Measurements from ENCODE around the gene RASGRF1.

RASGRF1 gene

DNA sequence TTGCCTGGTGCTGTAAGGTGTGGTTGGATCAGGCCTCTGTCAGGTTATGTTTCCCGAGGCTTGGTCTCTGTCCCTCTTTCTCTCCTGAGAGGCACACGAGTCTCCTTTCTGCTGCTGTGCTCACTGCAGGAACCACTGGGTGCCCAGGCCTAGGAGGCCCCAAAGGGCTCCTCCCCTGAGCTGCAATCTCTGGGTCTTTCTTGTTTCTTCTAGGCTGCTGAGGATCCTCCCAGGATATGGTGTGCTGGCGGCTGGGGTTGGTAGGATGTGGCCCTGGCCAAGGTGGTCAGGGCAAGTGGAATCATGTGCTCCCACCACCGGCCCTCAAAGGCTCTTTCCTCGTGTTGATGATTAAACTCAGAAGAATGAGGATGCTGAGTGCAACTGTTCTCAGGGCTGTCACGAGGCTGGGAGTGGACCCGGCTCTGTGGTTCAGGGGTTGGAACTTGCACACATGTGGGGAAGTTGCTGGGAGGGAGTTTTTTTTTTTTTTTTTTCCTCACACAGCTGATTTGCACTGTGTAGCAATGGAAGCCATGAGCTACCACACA lies 102.1 kb downstream of the RASGRF1 start:
- H3K4me1 ChIP-seq: no peaks in the 10 kb centered on the region
- H3K36me3 ChIP-seq (ENCODE audit: control insufficient read depth, insufficient read depth, low read length): no peaks in the 10 kb centered on the region
- no peak overlapping the region for H2AFZ ChIP-seq
- no peak overlapping the region for H3K4me3 ChIP-seq (ENCODE audit: low read depth, low read length)
- no peaks in the 10 kb centered on the region for H3K9me3 ChIP-seq (ENCODE audit: control insufficient read depth, low read length)
- no peaks in the 10 kb centered on the region for H3K27me3 ChIP-seq (ENCODE audit: control insufficient read depth, insufficient read depth, low read length)
- no peak overlapping the region for H3K4me2 ChIP-seq (ENCODE audit: low read length)
- no peaks in the 10 kb centered on the region for H3K79me2 ChIP-seq
- no peak overlapping the region for H3K27ac ChIP-seq
- no peak overlapping the region for H3K9ac ChIP-seq
- no peak for TF ChIP-seq CTCF (IDR thresholded peaks at IDR 0.05)

DNA sequence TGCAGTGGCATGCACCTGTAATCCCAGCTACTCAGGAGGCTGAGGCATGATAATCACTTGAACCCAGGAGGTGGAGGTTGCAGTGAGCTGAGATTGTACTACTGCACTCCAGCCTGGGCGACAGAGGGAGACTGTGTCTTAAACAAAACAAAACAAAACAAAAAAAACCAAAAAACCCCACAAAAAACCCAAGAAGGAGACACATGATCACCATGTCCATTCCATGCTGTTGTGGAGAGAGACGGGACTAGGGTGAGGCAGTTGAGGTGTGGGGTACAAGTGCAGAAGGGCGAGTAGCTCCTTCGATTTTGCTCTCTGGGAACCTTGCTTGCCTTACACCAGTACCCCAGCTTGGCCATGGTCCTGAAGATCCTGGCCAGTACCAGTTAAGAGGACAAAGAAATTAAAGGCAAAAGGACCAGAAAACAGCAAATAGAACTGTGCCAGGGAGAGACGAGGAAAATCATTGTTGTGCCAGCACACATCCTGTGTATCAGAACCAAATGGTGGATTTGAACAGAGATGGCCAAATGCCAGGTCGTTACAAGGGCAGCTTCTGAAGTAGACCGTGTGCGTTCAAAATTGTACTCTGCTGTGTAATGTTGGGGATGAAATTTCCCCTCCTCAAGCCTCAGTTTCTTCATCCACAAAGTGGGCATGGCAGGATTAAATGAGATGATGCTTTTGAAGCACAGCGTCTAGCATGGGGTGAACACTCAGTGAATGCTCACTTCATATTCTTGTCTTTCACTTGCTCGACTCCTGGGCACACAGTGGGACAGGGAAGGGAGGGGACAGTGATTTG lies 102.8 kb downstream of the RASGRF1 start:
- Histone ChIP-seq H3K27ac (no peak overlapping the region), H3K36me3 (ENCODE audit: control insufficient read depth, insufficient read depth, low read length) (no peaks in the 10 kb centered on the region), H3K9ac (no peak overlapping the region), H3K9me3 (ENCODE audit: control insufficient read depth, low read length) (no peaks in the 10 kb centered on the region), H3K4me2 (ENCODE audit: low read length) (no peak overlapping the region), H2AFZ (no peak overlapping the region), H3K79me2 (no peaks in the 10 kb centered on the region), H3K4me3 (ENCODE audit: low read depth, low read length) (no peak overlapping the region), H3K27me3 (ENCODE audit: control insufficient read depth, insufficient read depth, low read length) (no peaks in the 10 kb centered on the region), H3K4me1 (no peaks in the 10 kb centered on the region)
- no peak for TF ChIP-seq CTCF (IDR thresholded peaks at IDR 0.05)

- Histone ChIP-seq H3K4me1 (no peaks in the 10 kb centered on the region), H3K4me2 (ENCODE audit: low read length) (no peak overlapping the region), H3K36me3 (ENCODE audit: control insufficient read depth, insufficient read depth, low read length) (no peaks in the 10 kb centered on the region), H3K9me3 (ENCODE audit: control insufficient read depth, low read length) (no peaks in the 10 kb centered on the region), H3K4me3 (ENCODE audit: low read depth, low read length) (no peak overlapping the region), H3K9ac (no peak overlapping the region), H3K27me3 (ENCODE audit: control insufficient read depth, insufficient read depth, low read length) (no peaks in the 10 kb centered on the region), H3K27ac (no peak overlapping the region), H2AFZ (no peak overlapping the region), H3K79me2 (no peaks in the 10 kb centered on the region)
- no peak for TF ChIP-seq CTCF (IDR thresholded peaks at IDR 0.05)
Measured at GRCh38 chr15:78985859-78986475, 104.6 kb downstream of the RASGRF1 start.

DNA sequence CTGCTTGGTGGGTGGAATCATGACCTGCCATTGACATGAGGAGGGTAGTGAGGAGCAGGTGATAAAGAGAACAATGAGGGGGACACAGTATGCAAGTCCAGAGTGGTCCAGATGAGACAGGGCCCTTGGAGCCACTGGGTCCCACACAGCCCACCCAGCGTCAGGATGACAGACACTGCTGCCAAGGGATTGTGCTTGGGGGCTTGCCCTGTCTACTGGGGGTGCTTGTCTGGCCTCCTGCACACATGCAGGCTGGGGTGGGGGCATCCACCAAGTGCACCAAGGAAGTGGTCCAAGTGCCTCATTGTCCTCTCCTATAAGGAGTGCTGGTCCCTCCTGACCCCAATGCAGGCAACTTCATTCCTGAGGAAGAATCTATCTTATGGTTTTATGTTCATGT lies 106.5 kb downstream of the RASGRF1 start:
- H3K9me3 ChIP-seq (ENCODE audit: control insufficient read depth, low read length): no peaks in the 10 kb centered on the region
- no peak for TF ChIP-seq CTCF (IDR thresholded peaks at IDR 0.05)
- H3K9ac ChIP-seq: no peak overlapping the region
- no peak overlapping the region for H3K4me3 ChIP-seq (ENCODE audit: low read depth, low read length)
- no peak overlapping the region for H2AFZ ChIP-seq
- H3K27me3 ChIP-seq (ENCODE audit: control insufficient read depth, insufficient read depth, low read length): no peaks in the 10 kb centered on the region
- no peak overlapping the region for H3K4me2 ChIP-seq (ENCODE audit: low read length)
- H3K27ac ChIP-seq: no peak overlapping the region
- no peaks in the 10 kb centered on the region for H3K79me2 ChIP-seq
- no peaks in the 10 kb centered on the region for H3K36me3 ChIP-seq (ENCODE audit: control insufficient read depth, insufficient read depth, low read length)
- H3K4me1 ChIP-seq: no peaks in the 10 kb centered on the region
